KMS-11 (cell line): ENCODE results near the gene RYR2.

Experiments used
- H2AFZ ChIP-seq: fragments of 200-600 bp; sonication (generic); 2 replicates; pipeline ENCODE4 v1.6.1; 2016; ENCODE audit warnings: antibody characterized with exemption, mixed run types, low read depth
- H3K27ac ChIP-seq: fragments of 200-600 bp; sonication (generic); 2 replicates; pipeline ENCODE4 v1.6.1; 2016; ENCODE audit warnings: mild to moderate bottlenecking, mixed run types
- H3K27me3 ChIP-seq: fragments of 200-600 bp; sonication (generic); 2 replicates; pipeline ENCODE4 v1.6.1; 2017; ENCODE audit warnings: mild to moderate bottlenecking, low read depth, mixed run types, moderate library complexity; ENCODE audit not compliant: insufficient read depth
- H3K36me3 ChIP-seq: fragments of 200-600 bp; sonication (generic); 2 replicates; pipeline ENCODE4 v1.6.1; 2017; ENCODE audit warnings: mild to moderate bottlenecking, mixed run types; ENCODE audit not compliant: insufficient read depth
- H3K4me1 ChIP-seq: fragments of 200-600 bp; sonication (generic); 2 replicates; pipeline ENCODE4 v1.6.1; 2016; ENCODE audit warnings: mild to moderate bottlenecking, low read depth, mixed run types; ENCODE audit not compliant: poor library complexity, severe bottlenecking
- H3K4me2 ChIP-seq: fragments of 200-600 bp; sonication (generic); 2 replicates; pipeline ENCODE4 v1.7.0; 2016; ENCODE audit warnings: mild to moderate bottlenecking, mixed run types
- H3K4me3 ChIP-seq: fragments of 200-600 bp; sonication (generic); IDR thresholded peaks from 2 replicates; pipeline ENCODE4 v1.6.1; 2017; ENCODE audit warnings: low read depth, low read length, mixed read lengths; ENCODE audit not compliant: insufficient read depth
- H3K79me2 ChIP-seq: fragments of 200-600 bp; sonication (generic); 2 replicates; pipeline ENCODE4 v1.6.1; 2016; ENCODE audit warnings: low read depth, mixed run types; ENCODE audit not compliant: insufficient read depth
- H3K9ac ChIP-seq: fragments of 200-600 bp; sonication (generic); 2 replicates; pipeline ENCODE4 v1.6.1; 2016; ENCODE audit warnings: mild to moderate bottlenecking, mixed run types
- H4K20me1 ChIP-seq: fragments of 200-600 bp; sonication (generic); 2 replicates; pipeline ENCODE4 v1.6.1; 2016; ENCODE audit warnings: mild to moderate bottlenecking, mixed run types; ENCODE audit not compliant: insufficient read depth
- TF ChIP-seq, protein P1 (sequence below): fragments of 200-600 bp; sonication (generic); conservative IDR thresholded peaks from 2 replicates; pipeline ENCODE4 v1.6.1; 2017; ENCODE audit warnings: low read depth, mild to moderate bottlenecking, antibody characterized with exemption, low read length, moderate library complexity, mixed read lengths

Gene RYR2

GRCh38 chr1:237011432-237011831, 30.6 kb upstream of the RYR2 start:
- H3K4me1 ChIP-seq, result no peaks in the 10 kb centered on the region
- TF ChIP-seq, protein P1, sequence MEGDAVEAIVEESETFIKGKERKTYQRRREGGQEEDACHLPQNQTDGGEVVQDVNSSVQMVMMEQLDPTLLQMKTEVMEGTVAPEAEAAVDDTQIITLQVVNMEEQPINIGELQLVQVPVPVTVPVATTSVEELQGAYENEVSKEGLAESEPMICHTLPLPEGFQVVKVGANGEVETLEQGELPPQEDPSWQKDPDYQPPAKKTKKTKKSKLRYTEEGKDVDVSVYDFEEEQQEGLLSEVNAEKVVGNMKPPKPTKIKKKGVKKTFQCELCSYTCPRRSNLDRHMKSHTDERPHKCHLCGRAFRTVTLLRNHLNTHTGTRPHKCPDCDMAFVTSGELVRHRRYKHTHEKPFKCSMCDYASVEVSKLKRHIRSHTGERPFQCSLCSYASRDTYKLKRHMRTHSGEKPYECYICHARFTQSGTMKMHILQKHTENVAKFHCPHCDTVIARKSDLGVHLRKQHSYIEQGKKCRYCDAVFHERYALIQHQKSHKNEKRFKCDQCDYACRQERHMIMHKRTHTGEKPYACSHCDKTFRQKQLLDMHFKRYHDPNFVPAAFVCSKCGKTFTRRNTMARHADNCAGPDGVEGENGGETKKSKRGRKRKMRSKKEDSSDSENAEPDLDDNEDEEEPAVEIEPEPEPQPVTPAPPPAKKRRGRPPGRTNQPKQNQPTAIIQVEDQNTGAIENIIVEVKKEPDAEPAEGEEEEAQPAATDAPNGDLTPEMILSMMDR, result no peak
- no peaks in the 10 kb centered on the region for H3K36me3 ChIP-seq
- no peak overlapping the region for H2AFZ ChIP-seq
- no peak overlapping the region for H3K4me3 ChIP-seq
- no peaks in the 10 kb centered on the region for H4K20me1 ChIP-seq
- H3K27me3 ChIP-seq, result no peaks in the 10 kb centered on the region
- H3K79me2 ChIP-seq, result no peaks in the 10 kb centered on the region
- no peak overlapping the region for H3K9ac ChIP-seq
- no peak overlapping the region for H3K4me2 ChIP-seq
- H3K27ac ChIP-seq, result no peak overlapping the region

DNA sequence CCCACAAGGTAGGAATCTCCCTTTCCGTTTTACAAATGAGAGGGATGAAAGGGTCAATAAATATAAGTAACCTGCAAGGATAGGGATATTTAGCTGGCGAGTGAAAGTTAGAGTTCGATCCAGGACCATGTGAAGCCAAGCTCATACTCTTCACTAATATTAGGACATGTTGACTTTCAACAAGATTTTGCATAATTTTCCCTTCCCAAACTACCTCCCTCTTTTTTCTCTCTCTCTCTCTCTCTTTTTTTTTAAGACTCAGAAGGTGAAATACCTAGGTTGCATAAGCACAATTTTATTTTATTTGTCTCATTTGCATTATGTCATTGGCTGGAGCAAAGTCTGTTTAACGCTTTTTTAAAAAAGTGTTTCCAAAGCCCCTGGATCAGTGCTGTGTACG, 29.6 kb upstream of the RYR2 start:
- Histone ChIP-seq H4K20me1 (no peaks in the 10 kb centered on the region), H3K27me3 (no peaks in the 10 kb centered on the region), H3K9ac (no peak overlapping the region), H3K4me3 (no peak overlapping the region), H3K4me2 (no peak overlapping the region), H3K79me2 (no peaks in the 10 kb centered on the region), H3K27ac (no peak overlapping the region), H2AFZ (no peak overlapping the region), H3K36me3 (no peaks in the 10 kb centered on the region), H3K4me1 (no peaks in the 10 kb centered on the region)
- TF ChIP-seq, protein P1, result no peak

- Histone ChIP-seq H3K36me3 (no peaks in the 10 kb centered on the region), H3K4me1 (no peaks in the 10 kb centered on the region), H2AFZ (no peak overlapping the region), H4K20me1 (no peaks in the 10 kb centered on the region), H3K4me2 (no peak overlapping the region), H3K9ac (no peak overlapping the region), H3K27ac (no peak overlapping the region), H3K79me2 (no peaks in the 10 kb centered on the region), H3K4me3 (no peak overlapping the region), H3K27me3 (no peaks in the 10 kb centered on the region)
- TF ChIP-seq, protein P1, result no peak
Observed at GRCh38 chr1:237012788-237013383, 29.1 kb upstream of the RYR2 start.

DNA sequence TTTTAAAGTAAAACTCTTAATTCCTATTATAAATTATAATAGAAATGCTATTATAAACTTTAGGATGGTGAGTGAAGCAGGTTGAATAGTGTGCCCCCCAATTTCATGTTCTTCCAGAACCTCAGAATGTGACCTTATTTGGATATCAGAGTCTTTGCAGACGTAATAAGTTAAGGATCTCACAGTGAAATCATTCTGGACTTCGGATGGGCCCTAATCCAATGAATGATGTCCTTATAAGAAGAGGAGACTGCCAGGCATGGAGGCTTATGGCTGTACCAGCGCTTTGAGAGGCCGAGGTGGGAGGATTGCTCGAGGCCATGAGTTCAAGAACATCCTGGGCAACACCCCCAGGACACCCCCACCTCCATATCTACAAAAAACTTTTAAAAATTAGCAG, 28.4 kb upstream of the RYR2 start:
- Histone ChIP-seq H3K79me2 (no peaks in the 10 kb centered on the region), H3K4me3 (no peak overlapping the region), H2AFZ (no peak overlapping the region), H3K36me3 (no peaks in the 10 kb centered on the region), H4K20me1 (no peaks in the 10 kb centered on the region), H3K27ac (no peak overlapping the region), H3K4me2 (no peak overlapping the region), H3K27me3 (no peaks in the 10 kb centered on the region), H3K9ac (no peak overlapping the region), H3K4me1 (no peaks in the 10 kb centered on the region)
- TF ChIP-seq, protein P1, result no peak
